ENCODE results near the gene PTPRN2.
"Not testable (repeated sequence)": the region's sequence is repeated elsewhere in the genome, so short reads cannot be mapped to it uniquely, and the experiment has no call there.

The PTPRN2 gene

DNA sequence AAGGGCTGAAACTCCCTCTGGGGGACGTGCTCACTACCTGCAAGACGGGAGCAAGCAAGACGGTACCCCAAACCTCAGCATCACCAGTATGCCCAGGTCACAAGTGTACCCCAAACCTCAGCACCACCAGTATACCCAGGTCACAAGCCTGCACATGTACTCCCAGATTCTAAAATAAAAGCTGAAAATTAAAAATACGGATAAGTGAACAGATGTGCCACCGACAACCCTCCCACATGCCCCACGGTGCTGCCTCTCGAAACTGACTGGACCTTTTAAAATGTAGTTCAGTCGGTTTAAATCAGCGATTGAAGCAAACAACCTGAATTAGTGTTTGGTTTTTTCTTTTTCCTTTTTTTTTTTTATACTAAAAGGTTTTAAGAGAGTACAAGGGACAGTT is 684.3 kb downstream of the PTPRN2 start:
- no peak for DNase-seq

DNA sequence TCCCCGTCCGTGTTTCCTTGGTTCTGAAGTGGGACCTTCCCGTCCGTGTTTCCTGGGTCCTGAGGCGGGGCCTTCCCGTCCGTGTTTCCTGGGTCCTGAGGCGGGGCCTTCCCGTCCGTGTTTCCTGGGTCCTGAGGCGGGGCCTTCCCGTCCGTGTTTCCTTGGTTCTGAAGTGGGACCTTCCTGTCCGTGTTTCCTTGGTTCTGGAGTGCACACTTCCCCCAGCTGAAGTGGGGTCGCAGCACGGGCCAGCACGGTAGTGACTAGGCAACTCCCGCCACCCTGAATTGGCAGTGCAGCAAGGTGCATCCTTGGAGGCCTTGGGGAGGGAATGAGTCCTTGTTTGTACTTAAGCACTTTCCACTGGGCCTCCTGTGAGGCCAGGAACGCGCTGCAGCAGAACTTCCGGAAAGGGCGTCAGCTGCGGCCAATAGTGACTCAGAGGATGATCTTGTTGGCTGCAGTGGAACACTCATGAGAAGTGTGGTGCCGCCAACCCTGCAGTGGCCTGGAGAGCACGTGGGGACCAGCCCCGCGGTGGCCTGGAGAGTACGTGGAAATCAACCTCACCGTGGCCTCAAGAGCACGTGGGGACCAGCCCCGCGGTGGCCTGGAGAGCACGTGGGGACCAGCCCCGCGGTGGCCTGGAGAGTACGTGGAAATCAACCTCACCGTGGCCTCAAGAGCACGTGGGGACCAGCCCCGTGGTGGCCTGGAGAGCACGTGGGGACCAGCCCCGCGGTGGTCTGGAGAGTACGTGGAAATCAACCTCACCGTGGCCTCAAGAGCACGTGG is 685.6 kb downstream of the PTPRN2 start:
- DNase-seq, result not testable (repeated sequence)

DNA sequence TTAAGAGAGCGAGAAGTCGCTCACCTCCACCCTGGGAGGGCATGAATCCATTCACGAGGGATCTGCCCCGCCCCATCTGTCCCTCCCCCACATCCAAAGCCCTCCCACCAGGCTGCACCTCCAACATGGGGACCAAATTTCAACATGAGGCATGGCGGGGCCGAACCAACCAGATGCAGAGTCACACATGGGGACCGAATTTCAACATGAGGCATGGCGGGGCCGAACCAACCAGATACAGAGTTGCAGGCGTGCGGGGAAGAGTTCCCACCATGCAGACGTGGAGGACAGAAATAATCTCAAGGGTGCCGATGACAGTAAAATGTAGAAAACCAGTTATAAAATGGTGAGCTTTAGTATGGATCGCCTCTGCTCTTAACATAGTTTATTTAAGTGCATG is 686.5 kb downstream of the PTPRN2 start:
- DNase-seq, result no peak

DNA sequence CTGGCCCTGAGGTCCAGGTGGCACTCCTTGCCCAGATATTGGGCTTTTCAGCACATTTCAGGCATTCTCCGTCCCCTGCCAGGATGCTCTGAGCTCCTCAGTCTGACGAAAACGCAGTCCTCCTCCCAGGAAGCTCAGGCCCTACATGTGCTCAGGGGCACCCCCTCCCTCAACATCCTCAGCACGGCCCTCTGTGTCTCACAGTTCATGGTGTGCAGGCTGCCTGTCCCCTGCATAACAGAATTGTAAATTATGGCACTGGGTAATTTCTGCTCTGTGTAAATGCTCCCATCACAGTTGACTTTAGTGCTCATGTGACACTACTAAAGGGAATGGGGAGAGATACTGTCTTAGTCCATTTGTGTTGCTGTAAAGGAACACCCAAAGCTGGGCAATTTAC is 687.1 kb downstream of the PTPRN2 start:
- no peak for DNase-seq

DNA sequence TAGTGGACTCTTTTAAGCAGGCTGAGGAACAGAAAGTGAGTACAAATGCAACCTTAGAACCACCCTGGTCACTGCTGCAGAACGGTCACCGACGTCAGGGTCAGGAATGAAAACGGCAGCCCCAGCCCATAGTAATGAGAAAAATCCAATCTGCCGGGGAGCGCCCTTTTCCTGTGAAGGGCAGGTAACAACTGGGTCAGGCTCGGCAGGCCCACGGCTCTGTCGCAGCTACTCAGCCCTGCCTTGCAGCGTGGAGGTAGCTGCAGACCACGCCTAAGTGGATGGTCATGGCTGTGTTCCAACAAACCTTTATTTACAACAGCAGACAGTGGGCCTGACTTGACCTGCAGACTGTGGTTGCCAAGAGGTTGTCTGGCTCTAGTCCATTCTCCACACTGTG is 687.6 kb downstream of the PTPRN2 start:
- no peak for DNase-seq

DNA sequence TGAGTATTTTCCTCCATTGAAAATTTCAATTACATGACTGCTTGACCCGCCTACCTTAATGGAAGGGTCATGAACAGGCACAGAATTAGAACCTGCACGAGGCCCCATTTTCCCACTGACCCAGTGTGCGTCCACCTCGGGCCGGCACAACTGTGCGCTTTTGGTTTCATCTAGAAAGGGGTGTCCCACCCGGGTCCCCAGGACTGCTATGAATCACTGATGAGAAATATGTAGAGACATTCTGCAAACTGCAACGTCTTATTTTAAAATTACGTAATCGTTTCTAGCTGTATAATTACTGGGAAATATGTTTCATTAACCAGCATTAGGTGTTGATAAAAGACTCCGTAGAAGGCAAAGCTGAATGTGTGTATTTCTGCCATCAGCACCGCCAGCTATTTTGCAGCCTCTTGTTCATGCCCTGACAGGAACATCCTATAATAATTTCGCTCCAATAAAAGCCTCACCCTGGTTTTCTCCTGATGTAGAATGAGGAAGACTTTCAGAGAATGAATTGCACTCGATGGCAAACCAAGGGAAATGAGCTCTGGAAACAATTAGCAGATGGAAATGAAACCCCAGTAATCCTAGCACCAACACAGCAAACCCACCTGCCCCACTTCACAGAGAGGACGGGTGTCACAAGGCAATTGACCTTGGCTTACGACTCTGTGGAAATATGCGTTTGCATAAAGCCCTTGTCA is 688.7 kb downstream of the PTPRN2 start:
- DNase-seq, result no peak

DNA sequence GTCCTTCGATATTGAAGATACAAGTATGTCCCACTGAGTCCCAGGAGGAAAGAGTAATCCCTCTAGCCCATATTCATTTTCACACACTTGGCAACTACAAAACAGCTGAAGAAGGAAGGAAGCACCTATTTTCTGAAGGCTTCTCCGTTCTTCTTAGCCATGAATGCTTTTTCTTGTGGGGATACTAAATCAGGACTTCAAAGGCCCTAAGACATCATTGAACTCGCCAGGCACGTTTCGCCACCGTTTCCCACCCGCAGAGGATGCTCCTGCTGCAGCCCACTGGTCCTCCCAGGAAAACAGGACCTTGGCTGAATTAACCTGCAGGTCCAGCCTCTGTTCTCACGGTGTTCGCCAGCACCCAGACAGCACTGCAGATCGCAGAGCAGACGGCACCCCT is 689.4 kb downstream of the PTPRN2 start:
- DNase-seq, result peak; percentile 51

DNA sequence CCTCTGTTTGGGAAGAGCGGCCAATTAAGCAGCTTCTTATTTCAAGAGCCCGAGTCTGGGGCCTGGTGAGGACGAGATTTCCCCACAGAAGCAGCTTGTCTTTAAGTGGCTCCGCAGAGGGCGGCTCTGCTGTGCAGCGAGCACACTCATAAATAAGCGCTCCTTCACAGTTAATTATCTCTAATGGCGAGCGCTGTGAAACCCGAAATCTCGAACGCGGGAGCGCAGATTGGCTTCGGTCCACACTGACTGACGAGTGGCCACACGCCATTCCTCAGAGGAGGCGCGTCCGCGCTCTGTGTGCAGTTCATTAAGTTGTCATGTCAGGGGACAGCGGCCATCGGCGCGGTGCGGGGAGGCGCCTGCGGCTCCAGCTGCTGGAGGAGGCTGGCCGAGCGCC is 689.9 kb downstream of the PTPRN2 start:
- DNase-seq, result peak; percentile 72

DNA sequence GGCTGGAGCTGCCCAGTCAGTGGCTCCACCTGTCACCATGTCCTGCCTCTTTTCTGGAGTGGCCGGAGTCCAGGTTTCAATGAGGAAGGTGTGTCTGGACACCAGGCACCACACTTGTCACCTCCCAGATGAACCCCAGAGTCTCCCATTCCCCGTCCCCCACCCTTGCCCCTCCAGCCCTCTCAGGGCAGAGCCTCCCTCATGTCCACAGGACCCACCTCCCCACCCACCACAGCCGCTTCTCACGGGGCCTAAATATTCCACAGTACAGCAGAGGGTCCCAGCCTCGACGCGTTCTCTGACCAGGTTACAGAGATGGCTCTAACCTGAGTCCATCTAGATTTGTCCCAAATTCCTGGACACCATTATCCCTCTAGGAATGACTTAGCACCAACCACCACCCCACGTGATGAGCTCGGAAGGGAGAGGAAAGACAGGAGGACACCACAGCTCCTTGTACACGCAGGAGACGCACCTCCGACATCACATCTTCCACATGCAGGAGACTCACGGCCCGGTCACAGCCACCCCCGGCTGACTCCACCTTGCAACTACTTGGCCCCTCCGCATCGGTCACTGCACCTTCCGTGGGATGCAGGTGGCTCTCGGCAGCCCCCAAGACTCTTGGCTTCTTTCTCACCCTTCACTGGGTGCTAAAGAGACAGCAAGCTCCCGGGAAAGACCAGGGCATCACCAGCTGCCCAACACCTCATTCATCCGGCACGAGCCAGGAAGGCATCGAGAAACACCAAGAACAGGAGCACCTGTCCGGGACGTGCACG is 690.7 kb downstream of the PTPRN2 start:
- DNase-seq, result no peak

DNA sequence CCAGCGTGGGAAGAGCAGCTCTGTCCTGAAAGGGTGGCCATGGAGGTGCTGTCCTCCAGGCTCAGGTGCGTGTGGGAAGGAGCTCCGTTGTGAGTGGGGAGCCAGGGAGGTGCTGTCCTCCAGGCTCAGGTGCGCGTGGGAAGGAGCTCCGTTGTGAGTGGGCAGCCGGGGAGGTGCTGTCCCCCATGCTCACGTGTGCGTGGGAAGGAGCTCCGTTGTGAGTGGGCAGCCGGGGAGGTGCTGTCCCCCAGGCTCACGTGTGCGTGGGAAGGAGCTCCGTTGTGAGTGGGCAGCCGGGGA is 691.3 kb downstream of the PTPRN2 start:
- DNase-seq, result not testable (repeated sequence)

DNA sequence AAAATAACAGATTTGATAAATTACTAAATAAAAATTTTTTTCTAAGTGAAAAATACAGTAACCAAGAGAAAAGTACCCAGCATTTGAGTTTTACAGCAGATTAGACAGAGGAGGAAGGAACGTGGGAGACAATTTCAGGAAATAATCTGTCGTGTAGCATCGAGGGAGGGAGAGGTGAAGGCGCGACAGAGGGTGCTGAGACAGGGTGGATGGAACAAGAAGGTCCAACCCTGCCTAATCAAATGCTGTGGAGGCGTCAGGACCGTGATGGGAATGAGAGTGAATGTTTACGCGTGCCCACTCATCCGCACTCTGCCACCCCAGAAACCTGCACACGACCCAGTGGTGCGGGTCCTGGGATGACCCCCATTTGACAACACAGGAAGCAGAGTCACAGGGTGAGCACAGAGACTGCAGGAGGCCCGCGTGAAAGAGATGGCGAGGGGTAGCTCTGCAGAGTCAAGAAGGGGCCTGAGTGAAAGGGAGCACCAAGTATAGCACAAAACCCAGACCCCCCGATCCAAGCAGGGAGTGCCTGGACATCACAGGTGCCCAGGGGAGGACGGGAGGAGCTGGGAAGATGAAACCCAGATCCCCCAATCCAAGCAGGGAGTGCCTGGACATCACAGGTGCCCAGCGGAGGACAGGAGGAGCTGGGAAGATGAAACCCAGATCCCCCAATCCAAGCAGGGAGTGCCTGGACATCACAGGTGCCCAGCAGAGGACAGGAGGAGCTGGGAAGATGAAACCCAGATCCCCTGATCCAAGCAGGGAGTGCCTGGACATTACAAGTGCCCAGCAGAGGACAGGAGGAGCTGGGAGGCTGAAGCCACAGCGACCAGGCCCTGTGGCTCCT is 691.9 kb downstream of the PTPRN2 start:
- DNase-seq, result no peak

DNA sequence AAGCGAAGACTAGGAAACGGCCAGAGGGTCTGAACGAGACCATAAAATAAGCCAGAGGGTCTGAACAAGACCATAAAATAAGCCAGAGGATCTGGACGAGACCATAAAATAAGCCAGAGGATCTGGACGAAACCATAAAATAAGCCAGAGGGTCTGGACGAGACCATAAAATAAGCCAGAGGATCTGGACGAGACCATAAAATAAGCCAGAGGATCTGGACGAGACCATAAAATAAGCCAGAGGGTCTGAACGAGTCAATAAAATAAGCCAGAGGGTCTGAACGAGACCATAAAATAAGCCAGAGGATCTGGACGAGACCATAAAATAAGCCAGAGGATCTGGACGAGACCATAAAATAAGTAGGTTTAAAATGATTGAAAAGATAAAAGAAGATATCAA is 692.5 kb downstream of the PTPRN2 start:
- not testable (repeated sequence) for DNase-seq

DNA sequence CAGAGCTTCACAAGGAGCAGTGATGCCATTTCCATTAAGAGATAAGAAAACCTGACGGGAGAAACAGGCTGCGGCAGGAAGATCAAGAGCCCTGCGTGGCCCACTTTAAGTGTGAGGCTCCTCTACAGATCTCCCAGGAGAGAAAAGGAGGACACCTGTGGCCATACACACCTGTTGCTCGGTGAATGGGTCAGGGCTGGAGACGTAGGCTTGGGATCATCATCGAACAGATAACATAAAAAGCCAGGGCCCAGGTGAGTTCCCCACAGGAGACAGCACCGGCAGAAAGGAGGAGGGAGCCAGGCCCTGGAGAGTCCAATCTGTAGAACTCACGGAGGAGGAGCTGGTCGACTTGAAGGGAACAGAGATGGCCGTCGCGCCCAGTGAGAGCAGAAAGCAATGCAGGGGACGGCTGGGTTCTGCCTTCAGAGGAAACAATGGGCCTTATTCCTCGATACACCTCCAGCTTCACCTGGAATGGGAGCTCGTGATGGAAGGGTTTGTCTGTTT is 694.0 kb downstream of the PTPRN2 start:
- DNase-seq, result no peak

DNA sequence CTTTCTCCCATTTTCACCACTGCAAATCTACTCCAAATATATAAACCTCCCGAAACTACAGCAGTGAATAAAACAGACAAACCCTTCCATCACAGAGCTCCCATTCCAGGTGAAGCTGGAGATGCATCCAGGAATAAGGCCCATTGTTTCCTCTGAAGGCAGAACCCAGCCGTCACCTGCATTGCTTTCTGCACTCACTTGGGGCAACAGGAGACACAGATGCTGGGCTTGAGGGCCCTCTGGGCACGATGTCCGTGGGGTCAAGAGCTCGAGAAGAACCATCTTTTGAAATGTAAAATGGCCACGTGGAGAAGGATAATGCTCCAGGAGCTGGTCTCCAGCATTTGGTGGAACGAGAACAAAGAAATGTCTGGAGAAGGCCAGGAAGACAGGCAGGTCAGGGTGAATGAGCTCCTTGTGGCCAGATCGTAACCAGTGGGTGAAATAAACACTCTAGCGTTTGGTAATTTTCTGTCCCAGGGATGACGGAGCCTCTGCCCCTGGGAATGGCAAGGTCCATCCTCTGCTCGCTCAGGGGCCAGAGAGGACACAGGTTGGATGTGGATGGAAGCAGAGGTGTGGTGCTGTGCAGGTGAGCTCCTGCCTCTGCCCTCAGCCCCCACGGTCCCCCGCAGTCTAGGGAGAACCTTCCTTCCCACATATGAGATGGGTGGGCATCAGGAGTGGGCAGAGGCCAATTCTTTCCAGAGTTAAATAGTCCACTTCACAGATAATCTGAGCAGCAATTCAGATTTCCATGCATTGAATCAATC is 694.7 kb downstream of the PTPRN2 start:
- no peak for DNase-seq

DNA sequence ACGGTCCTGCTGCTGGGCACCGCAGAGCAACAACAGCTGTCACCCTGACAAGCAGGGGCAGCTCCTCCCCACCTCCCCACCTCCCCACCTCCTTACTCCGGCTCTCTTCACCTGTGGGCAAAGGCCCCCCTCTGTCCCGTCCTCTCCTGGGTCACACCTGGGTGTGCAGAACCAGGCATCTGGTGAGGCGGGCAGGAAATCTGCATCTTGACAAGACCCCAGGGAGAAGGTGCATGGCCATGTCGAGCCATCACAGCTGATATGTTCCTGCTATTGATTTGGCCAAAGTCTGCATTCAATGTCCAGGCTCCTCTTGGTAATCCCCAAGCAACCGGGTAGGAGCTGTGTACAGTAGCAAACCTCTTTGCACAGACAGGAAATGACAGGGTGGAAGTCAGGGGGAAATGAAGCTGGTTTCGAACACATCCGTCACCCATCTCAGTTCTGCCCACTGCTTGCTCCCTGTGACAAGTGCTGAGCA is 696.7 kb downstream of the PTPRN2 start:
- no peak for DNase-seq

DNA sequence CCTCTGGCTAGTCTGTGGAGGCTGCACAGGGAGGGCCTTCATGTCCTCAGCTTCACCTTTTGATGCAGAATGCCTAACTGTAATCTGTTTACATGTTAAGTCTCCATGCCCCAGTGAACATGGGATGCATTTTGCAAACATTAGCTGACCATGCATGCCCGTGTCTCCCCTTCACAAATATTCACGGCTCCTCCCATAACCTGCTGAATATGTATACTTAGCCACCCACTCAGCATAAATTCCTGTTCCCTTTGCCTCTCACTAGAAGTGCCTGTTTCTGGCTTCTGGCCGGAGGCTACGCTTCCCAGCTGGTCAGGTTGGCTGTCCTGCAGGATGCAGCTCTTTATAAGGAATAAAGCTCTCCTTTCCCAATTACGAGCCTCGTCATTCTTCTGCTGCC is 698.1 kb downstream of the PTPRN2 start:
- DNase-seq, result no peak

DNA sequence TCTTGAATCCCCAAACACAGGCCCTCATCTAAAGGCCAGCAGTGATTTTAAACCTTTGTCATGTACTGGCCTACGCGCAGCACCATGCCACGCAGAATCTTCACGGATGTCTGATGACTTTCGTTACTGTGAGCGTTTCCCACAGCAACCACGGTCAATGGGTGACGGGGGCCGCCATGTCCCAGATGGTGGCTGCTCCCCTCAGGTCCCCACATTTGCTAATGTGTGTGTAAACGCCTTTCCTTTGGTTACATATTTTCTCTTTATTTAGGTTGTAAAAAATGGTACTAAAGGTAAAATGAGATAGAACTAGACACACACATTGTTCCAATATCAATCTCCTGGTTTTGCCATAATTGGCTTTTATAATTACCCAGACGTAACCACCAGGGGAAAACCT is 699.0 kb downstream of the PTPRN2 start:
- DNase-seq, result no peak

DNA sequence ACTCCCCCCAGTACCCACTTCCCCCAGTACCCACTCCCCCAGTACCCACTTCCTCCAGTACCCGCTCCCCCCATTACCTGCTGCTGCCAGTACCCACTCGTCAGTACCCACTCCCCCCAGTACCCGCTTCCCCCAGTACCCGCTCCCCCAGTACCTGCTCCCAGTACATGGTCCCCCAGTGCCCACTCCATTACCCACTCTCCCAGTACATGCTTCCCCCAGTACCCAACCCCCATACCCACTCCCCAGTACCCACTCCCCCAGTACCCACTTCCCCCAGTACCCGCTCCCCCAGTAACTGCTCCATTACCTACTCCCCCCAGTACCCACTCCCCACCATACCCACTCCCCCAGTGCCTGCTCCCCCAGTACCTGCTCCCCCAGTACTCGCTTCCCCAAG is 700.2 kb downstream of the PTPRN2 start:
- DNase-seq, result no peak

DNA sequence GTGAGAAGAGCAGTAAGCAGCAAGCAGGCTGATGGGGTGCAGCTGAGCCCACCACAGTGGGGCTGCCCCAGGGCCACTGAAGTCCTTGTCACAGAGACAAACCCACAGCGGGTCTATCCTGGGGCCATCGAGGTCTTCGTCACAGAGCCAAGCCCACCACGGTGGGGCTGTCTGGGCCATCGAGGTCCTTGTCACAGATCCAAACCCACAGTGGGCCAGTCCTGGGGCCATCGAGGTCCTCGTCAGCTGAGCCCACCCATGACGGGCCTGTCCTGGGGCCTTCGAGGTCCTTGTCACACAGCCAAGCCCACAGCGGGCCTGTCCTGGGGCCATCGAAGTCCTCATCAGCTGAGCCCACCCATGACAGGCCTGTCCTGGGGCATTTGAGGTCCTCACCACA is 700.9 kb downstream of the PTPRN2 start:
- DNase-seq, result no peak

DNA sequence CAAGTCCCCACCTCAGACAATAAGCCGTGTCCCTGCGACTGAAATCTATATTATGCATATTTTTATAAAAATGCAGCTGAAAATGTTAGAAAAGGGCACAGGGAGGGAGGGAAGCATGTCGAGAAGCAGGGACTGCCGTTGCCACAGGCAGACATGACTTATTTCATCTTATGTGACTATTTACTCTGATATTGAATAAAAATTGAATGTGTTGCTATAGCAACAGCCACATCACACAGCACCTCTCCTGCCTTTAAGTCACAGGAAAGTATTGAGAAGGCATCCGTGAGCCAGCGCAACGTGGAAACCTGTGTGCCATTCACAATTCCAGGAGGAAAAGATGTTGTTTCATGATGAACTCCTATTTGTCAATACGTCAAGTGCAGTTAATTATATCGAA is 701.4 kb downstream of the PTPRN2 start:
- no peak for DNase-seq

DNA sequence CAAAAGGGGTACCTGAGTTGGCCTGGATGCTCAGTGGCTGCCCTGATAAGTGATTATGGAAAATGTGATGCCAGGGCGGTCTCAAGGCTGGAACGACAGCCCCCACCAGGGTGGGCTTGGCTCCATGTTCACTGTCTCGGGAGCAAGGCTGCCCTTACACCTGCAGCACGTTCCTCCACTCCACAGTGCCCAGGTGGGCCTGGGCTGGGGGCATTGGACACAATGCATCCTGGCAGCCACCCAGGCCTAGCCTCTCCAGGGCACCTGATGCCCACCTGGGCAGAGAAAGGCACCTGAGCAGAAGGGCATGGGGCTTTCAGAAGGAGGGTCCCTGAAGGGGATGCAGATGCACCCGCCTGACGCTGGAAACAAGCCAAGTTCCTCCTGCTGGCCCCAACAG is 702.5 kb downstream of the PTPRN2 start:
- DNase-seq, result no peak
